Small intestine (tissue), 16 donors: ENCODE data around the gene NF2. TPM values are rescaled to one million over a fixed set of nuclear protein-coding genes. Genes with fewer than 3 reads are reported as not detected.
"Not testable (repeated sequence)": the region's sequence is repeated elsewhere in the genome, so short reads cannot be mapped to it uniquely, and the experiment has no call there.

Source experiments
- DNase-seq, 2 donors: peaks; one replicate each; pipeline versions ENCODE4 v3.0.0 to v3.0.0-alpha.2; 2013
- FAIRE-seq: peaks from 2 replicates; lab custom pipeline; 2012; peaks lifted over from hg19 to GRCh38; lab: Jason Lieb, UNC
- H3K27ac ChIP-seq, 3 donors: one replicate each; pipeline ENCODE4 v1.5.1; 2013; ENCODE audit warnings: low read length in 2 of 3, mild to moderate bottlenecking in 2 of 3, control low read depth in 1 of 3, inconsistent platforms in 1 of 3, low read depth in 1 of 3, moderate library complexity in 1 of 3
- H3K27me3 ChIP-seq, 3 donors: one replicate each; pipeline ENCODE4 v1.6.1; 2013; ENCODE audit warnings: low read length in 3 of 3, inconsistent platforms in 1 of 3; ENCODE audit not compliant: control insufficient read depth in 3 of 3, insufficient read depth in 3 of 3
- H3K36me3 ChIP-seq, 3 donors: one replicate each; pipeline ENCODE4 v1.6.1; 2013; ENCODE audit warnings: low read length in 3 of 3, inconsistent platforms in 1 of 3, low read depth in 1 of 3, mild to moderate bottlenecking in 1 of 3, moderate library complexity in 1 of 3; ENCODE audit not compliant: control insufficient read depth in 3 of 3, insufficient read depth in 2 of 3
- H3K4me1 ChIP-seq, 3 donors: one replicate each; pipeline ENCODE4 v1.6.1; 2013; ENCODE audit warnings: low read length in 2 of 3, inconsistent platforms in 1 of 3, low read depth in 1 of 3, mild to moderate bottlenecking in 1 of 3, moderate library complexity in 1 of 3; ENCODE audit not compliant: control insufficient read depth in 3 of 3, insufficient read depth in 2 of 3
- H3K4me3 ChIP-seq, 3 donors: one replicate each; pipeline ENCODE4 v1.5.1; 2013; ENCODE audit warnings: low read length in 3 of 3, control low read depth in 1 of 3, inconsistent platforms in 1 of 3, low read depth in 1 of 3, mild to moderate bottlenecking in 1 of 3, moderate library complexity in 1 of 3
- H3K9me3 ChIP-seq, 2 donors: one replicate each; pipeline ENCODE4 v1.6.1; 2013; ENCODE audit warnings: low read depth in 1 of 2, low read length in 1 of 2; ENCODE audit not compliant: control insufficient read depth in 2 of 2, insufficient read depth in 1 of 2
- WGBS, 3 donors: extraction: QIAGEN DNeasy Blood & Tissue Kit; methylation state at CpG; one replicate each; pipeline ENCODE4 v1.1.7; 2013; 5-methylcytosine and 5-hydroxymethylcytosine counted together
- long read RNA-seq, 10 donors: transcript quantifications; one replicate each; lab custom pipeline, GENCODE V29; 2026
- polyA plus RNA-seq, 4 donors: library from polyadenylated mRNA; stranded (reverse) in 3 of 4; unstranded in 1 of 4; fragments of 200-250 nt in 3 of 4; fragments of 120-200 nt in 1 of 4; gene quantifications; one replicate each; pipeline versions ENCODE4 v1.2.1 to v1.2.3, GENCODE V29; 2013
- donor health status: healthy with polysubstance abuse.
- donor health status: control.
- donor health status: control.
- donor health status: Bipolar disorder and iron deficiency.
- donor health status: healthy.

NF2 gene
- polyA plus RNA-seq = 10 to 100 TPM in 2 of 4 donors, 1 to 10 TPM in 2; 6.5 to 14.7 (median 9.8) TPM
- long read RNA-seq, donor 1, full-length matches to known transcripts = 3 of 3 reads
- long read RNA-seq, donor 1, partial matches to known transcripts = 0 of 3 reads
- long read RNA-seq, donor 1, other reads (novel, unspliced or antisense) = 0 of 3 reads
- long read RNA-seq, donor 2 = 0 reads
- long read RNA-seq, donor 3 = 0 reads
- long read RNA-seq, donor 4 = 0 reads
- long read RNA-seq, donor 5 = 0 reads
- long read RNA-seq, donor 6, full-length matches to known transcripts = 1 of 1 reads
- long read RNA-seq, donor 6, partial matches to known transcripts = 0 of 1 reads
- long read RNA-seq, donor 6, other reads (novel, unspliced or antisense) = 0 of 1 reads
- long read RNA-seq, donor 7, full-length matches to known transcripts = 3 of 3 reads
- long read RNA-seq, donor 7, partial matches to known transcripts = 0 of 3 reads
- long read RNA-seq, donor 7, other reads (novel, unspliced or antisense) = 0 of 3 reads
- long read RNA-seq, donor 8 = 0 reads
- long read RNA-seq, donor 9 = 0 reads
- long read RNA-seq, donor 10 = 0 reads

DNA sequence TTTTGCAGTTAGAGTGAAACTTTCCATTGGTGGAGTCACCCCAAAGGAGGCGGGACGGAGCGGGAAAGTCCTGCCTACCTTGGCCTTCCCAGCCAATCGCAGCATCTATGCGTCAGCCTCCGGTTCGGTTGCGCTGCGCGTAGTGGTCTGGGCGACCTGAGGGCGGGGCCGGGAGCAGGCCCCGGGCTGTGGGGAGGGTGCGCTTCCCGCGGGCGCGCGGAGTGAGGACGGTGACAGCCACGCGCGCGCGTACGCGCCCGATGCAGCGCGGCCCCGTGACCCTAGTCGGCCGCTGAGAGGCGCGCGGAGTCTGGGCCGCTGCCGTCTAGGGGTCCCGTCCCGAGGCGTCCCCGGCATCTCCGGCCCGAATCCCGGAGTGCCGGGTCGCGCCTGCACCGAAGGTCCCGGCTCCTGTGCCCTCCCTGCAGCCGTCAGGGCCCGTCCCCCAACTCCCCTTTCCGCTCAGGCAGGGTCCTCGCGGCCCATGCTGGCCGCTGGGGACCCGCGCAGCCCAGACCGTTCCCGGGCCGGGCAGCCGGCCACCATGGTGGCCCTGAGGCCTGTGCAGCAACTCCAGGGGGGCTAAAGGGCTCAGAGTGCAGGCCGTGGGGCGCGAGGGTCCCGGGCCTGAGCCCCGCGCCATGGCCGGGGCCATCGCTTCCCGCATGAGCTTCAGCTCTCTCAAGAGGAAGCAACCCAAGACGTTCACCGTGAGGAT, at the start of gene NF2:
TSS of gene NF2 (plus strand) at position 276 of the 718 bp plus-strand sequence. CDS start at position 642, 366 bp downstream.
- Histone ChIP-seq H3K27me3 (no peaks in the 10 kb centered on the region), H3K4me3 (peak within 1 kb of the TSS; percentile 71 to 98 (median 96)), H3K9me3 (no peaks in the 10 kb centered on the region), H3K27ac (peak within 1 kb of the TSS; percentile 84 to 95 (median 90)), H3K36me3 (peaks cover 0 to 5% (median 0%) of the 10 kb centered on the region in 3 donors), H3K4me1 (peaks cover 2 to 23% (median 8%) of the 10 kb centered on the region in 3 donors)
- WGBS, 3 donors = 0 to 1% (median 0%) methylated on average over 52 to 74 of the region's 74 CpGs
- FAIRE-seq (no peak), DNase-seq (peak; percentile 99 to 100)

GRCh38 chr22:29555065-29555644, 48.3 kb upstream of the NF2 start:
- H3K36me3 ChIP-seq = peaks cover 8 to 59% (median 9%) of the 10 kb centered on the region in 3 donors
- FAIRE-seq (no peak), DNase-seq (peak in 1 of 2 donors; percentile 9)
- peaks cover 0 to 5% (median 4%) of the 10 kb centered on the region in 3 donors for H3K4me1 ChIP-seq
- H3K27me3 ChIP-seq = no peaks in the 10 kb centered on the region
- peak overlapping the region in 1 of 3 donors; percentile 27 for H3K27ac ChIP-seq
- no peak overlapping the region for H3K4me3 ChIP-seq
- 67 to 84% (median 75%) methylated on average over 4 of the region's 4 CpGs for WGBS, 3 donors
- H3K9me3 ChIP-seq = no peaks in the 10 kb centered on the region

DNA sequence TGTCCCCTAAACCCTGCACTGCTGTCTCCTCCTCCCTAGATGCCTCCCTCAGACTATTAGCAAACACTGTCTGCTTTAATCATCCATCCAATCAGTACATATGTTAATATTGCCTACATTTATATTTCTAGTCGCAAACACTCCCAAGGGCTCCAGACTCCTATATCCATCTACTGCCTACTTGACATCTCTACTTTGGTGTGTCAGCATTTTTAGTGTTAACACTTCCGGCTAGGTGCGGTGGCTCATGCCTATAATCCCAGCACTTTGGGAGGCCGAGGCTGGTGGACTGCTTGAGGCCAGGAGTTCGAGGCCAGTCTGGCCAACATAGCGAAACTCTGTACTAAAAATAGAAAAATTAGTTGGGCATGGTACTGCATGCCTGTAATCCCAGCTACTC, 44.4 kb upstream of the NF2 start:
- Histone ChIP-seq H3K27me3 (no peaks in the 10 kb centered on the region), H3K36me3 (peaks cover 8 to 89% (median 15%) of the 10 kb centered on the region in 3 donors), H3K4me3 (no peak overlapping the region), H3K27ac (no peak overlapping the region), H3K9me3 (no peaks in the 10 kb centered on the region), H3K4me1 (peaks cover 0 to 4% (median 3%) of the 10 kb centered on the region in 3 donors)
- no peak for FAIRE-seq
- 94 to 97% (median 95%) methylated on average over 6 of the region's 6 CpGs for WGBS, 3 donors
- no peak for DNase-seq

- H3K27me3 ChIP-seq = no peaks in the 10 kb centered on the region
- no peaks in the 10 kb centered on the region for H3K4me1 ChIP-seq
- no peak overlapping the region for H3K27ac ChIP-seq
- DNase-seq (no peak), FAIRE-seq (no peak)
- 91 to 96% (median 91%) methylated on average over 2 of the region's 2 CpGs for WGBS, 3 donors
- no peak overlapping the region for H3K4me3 ChIP-seq
- H3K9me3 ChIP-seq = no peaks in the 10 kb centered on the region
- H3K36me3 ChIP-seq = peaks cover 9 to 92% (median 15%) of the 10 kb centered on the region in 3 donors
These were observed 43.6 kb upstream of the NF2 start for GRCh38 chr22:29559853-29560252.

DNA sequence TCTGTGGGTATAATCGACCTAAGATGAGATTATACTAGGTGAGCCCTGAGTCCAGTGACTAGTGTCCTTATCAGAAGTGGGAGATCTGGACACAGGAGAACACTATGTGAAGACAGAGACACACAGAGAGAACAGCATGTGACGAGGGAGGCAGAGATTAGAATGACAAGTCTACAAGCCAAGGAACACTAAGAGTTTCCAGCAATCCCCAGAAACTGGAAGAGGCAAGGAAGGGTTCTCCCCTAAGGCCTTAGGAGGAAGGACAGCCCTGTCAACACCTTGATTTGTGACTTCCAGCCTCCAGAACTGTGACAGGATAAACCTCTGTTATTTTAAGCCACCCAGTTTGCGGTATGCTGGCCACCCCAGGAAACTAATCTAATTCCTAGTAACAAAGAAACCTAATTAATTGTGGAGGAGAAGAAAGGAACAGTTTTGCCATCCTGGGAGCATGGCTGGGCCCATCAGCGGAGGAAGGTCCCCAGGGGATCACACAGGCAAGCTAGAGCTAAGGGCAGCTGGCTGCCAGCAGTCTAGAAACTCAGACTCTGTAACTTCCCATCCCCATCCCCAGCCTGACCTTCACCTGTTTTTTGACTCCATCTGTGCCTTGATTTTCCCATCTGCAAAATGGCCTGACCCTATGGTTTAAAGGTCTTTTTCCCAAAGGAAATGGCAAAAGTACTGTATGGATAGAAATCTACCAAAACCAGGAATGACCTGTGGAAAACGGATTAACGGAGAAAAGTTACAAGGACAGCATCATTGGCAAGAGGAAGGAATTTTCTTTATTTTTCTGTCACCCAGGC, 39.6 kb upstream of the NF2 start:
- H3K27ac ChIP-seq = no peak overlapping the region
- FAIRE-seq = no peak
- 84 to 91% (median 88%) methylated on average over 6 of the region's 6 CpGs for WGBS, 3 donors

DNA sequence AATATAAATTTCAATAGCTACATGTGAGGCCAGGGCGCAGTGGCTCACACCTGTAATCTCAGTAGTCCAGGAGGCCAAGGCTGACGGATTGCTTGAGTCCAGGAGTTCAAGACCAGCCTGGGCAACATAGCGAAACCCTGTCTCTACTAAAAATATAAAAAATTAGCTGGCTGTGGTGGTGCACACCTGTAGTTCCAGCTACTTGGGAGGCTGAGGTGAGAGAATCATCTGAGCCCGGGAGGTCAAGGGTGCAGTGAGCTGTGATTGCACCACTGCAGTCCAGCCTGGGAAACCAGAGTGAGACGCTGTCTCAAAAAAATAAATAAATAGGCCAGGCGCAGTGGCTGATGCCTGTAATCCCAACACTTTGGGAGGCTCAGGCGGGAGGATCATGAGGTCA, 36.9 kb upstream of the NF2 start:
- peaks cover 2 to 84% (median 7%) of the 10 kb centered on the region in 3 donors for H3K36me3 ChIP-seq
- H3K4me1 ChIP-seq = peaks cover 0 to 15% (median 0%) of the 10 kb centered on the region in 3 donors
- not testable (repeated sequence) for FAIRE-seq, H3K9me3 ChIP-seq, DNase-seq, H3K27me3 ChIP-seq, H3K4me3 ChIP-seq, H3K27ac ChIP-seq
- WGBS, 3 donors = 94 to 97% (median 96%) methylated on average over 7 of the region's 7 CpGs

More for the DNA sequence above, 39.6 kb upstream of the NF2 start:
- Histone ChIP-seq H3K27me3 (no peaks in the 10 kb centered on the region), H3K4me3 (no peak overlapping the region), H3K9me3 (no peaks in the 10 kb centered on the region), H3K4me1 (peaks cover 0 to 3% (median 0%) of the 10 kb centered on the region in 3 donors), H3K36me3 (peaks cover 4 to 90% (median 9%) of the 10 kb centered on the region in 3 donors)
- DNase-seq = no peak

DNA sequence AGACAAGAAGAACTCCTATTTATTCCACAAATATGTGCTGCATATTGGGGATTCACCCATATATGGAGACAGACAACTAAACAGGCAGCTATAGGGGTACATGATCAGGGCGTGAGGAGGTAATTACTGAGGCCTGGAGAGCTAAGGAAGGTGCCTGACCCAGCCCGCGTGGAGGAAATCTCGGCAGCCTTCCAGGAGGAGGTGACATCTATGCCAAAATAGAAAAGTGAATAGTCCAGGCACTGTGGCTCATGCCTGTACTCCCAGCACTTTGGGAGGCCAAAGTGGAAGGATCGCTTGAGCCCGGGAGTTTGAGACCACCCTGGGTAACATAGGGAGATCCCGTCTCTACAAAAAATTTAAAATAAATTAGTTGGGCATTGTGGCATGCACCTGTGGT, 36.1 kb upstream of the NF2 start:
- no peak for FAIRE-seq
- 78 to 93% (median 83%) methylated on average over 7 of the region's 7 CpGs for WGBS, 3 donors

More for the DNA sequence above, 36.1 kb upstream of the NF2 start:
- Histone ChIP-seq H3K36me3 (peaks cover 2 to 76% (median 4%) of the 10 kb centered on the region in 3 donors), H3K27me3 (no peaks in the 10 kb centered on the region), H3K4me1 (peaks cover 0 to 15% (median 0%) of the 10 kb centered on the region in 3 donors), H3K4me3 (no peak overlapping the region), H3K9me3 (no peaks in the 10 kb centered on the region), H3K27ac (no peak overlapping the region)
- DNase-seq = no peak
